ENCODE data around the gene XYLT1.
"Not testable (repeated sequence)": the region's sequence is repeated elsewhere in the genome, so short reads cannot be mapped to it uniquely, and the experiment has no call there.

XYLT1 gene

DNA sequence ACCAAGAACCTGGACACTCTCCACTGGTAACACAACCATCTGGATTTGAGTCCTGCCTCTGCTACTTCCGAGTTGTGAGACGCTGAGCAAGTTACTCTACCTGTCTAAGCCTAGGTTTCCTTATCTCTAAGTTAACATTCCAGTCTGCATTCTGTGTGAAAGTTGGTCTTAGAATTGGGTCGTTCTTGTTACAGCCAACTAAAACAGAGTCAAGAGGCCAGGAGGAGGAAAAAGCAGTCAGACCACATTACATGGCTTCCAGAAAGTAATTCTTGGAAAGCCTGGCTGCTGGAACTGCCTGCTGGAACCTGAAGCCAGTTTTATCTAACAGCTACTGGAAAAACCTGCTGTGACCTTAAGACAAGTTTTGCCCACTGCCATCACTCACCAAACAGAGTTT is 38.4 kb upstream of the XYLT1 start:
- Histone ChIP-seq H3K4me3 (no peak overlapping the region), H3K27ac (no peak overlapping the region)
- no peak for TF ChIP-seq Cebpa-rat (IDR thresholded peaks at IDR 0.05)

DNA sequence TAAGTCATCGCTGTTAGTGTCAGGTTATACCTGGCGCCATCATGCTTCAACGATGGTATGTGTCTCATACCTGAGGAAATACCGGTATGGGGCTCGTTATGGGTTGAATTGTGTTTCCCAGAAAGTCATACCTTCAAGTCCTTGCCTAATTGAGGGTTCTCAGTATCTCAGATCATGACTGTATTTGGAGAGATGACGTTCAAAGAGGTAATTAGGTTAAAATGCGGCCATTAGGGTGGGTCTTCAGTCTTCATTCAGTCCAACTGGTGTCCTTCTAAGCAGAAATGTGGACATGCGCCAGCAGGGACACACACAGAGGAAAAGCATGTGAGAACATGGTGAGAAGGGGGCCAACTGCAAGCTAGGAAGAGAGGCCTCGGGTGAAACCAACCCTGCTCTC is 37.5 kb upstream of the XYLT1 start:
- Histone ChIP-seq H3K9ac (no peak overlapping the region), H3K4me3 (no peak overlapping the region), H4K20me1 (no peaks in the 10 kb centered on the region), H3K36me3 (no peaks in the 10 kb centered on the region), H3K27ac (no peak overlapping the region), H3K4me1 (peaks cover 10 to 19% (median 15%) of the 10 kb centered on the region in 10 experiments), H3K9me3 (replicated peaks in 1 of 11) (peaks cover 18 to 35% (median 24%) of the 10 kb centered on the region in 11 experiments; a peak in 21 of 22 replicates), H3K27me3 (no peaks in the 10 kb centered on the region), H3K4me2 (no peak overlapping the region)
- no peak for TF ChIP-seq Cebpa-rat (IDR thresholded peaks at IDR 0.05)

More for the DNA sequence above, 38.4 kb upstream of the XYLT1 start:
- H3K9me3 ChIP-seq (replicated peaks in 1 of 11), result peaks cover 18 to 32% (median 24%) of the 10 kb centered on the region in 11 experiments; a peak in 21 of 22 replicates
- H3K4me1 ChIP-seq, result peaks cover 10 to 20% (median 15%) of the 10 kb centered on the region in 10 experiments
- no peaks in the 10 kb centered on the region for H3K36me3 ChIP-seq
- H3K4me2 ChIP-seq, result no peak overlapping the region
- H3K9ac ChIP-seq, result no peak overlapping the region
- no peaks in the 10 kb centered on the region for H4K20me1 ChIP-seq
- H3K27me3 ChIP-seq, result no peaks in the 10 kb centered on the region

DNA sequence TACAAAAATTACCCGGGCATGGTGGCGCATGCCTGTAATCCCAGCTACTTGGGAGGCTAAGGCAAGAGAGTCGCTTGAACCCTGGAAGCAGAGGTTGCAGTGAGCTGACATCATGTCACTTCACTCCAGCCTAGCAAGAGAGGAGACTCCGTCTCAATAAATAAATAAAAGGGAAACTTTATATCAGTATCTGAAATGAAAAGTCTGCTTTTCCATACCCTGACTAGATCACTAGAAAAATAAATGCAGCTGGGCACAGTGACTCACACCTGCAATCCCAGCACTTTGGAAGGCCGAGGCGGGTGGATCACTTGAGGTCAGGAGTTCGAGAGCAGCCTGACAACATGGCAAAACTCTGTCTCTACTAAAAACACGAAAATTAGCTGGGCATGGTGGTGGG is 36.8 kb upstream of the XYLT1 start:
- not testable (repeated sequence) for H3K9ac ChIP-seq, H3K36me3 ChIP-seq, H4K20me1 ChIP-seq, H3K27ac ChIP-seq, H3K4me2 ChIP-seq, H3K27me3 ChIP-seq, H3K4me3 ChIP-seq
- peaks cover 3 to 11% (median 8%) of the 10 kb centered on the region in 10 experiments; a peak in 19 of 20 replicates for H3K4me1 ChIP-seq
- H3K9me3 ChIP-seq (replicated peaks in 1 of 11), result peaks cover 18 to 35% (median 24%) of the 10 kb centered on the region in 11 experiments; a peak in 21 of 22 replicates

DNA sequence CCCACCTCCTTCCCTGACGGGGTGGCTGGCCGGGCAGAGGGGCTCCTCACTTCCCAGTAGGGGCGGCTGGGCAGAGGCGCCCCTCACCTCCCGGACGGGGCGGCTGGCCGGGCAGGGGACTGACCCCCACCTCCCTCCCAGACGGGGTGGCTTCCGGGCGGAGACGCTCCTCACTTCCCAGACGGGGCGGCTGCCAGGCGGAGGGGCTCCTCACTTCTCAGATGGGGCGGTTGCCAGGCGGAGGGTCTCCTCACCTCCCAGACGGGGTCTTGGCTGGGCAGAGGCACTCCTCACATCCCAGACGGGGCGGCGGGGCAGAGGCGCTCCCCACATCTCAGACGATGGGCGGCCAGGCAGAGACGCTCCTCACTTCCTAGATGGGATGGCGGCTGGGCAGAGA is 35.1 kb upstream of the XYLT1 start:
- H3K4me2 ChIP-seq, H3K27me3 ChIP-seq, H3K27ac ChIP-seq, H3K9ac ChIP-seq, H3K4me1 ChIP-seq, H3K36me3 ChIP-seq, H4K20me1 ChIP-seq, H3K4me3 ChIP-seq: not testable (repeated sequence)
- peaks cover 18 to 35% (median 24%) of the 10 kb centered on the region in 11 experiments; a peak in 21 of 22 replicates for H3K9me3 ChIP-seq (replicated peaks in 1 of 11)

DNA sequence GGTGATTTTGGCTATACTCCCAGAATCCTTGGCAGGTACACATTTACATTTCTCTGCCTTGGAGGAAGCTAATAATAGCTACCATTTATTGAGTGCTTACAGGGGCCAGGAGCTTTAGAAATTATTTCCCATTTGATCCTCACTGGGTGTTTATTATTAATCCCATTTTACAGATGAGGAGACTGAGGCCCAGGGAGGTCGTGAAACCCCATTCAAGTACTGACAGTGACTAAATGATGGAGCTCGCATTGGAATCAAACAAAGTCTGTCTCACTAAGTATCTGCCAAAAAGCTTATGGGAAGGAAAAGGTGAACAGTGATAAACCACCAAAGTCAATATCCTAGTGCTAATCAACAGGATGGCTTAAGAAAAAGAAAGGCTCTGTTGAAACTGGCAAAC is 33.3 kb upstream of the XYLT1 start:
- H3K27ac ChIP-seq, result no peak overlapping the region
- no peak overlapping the region for H3K4me3 ChIP-seq

DNA sequence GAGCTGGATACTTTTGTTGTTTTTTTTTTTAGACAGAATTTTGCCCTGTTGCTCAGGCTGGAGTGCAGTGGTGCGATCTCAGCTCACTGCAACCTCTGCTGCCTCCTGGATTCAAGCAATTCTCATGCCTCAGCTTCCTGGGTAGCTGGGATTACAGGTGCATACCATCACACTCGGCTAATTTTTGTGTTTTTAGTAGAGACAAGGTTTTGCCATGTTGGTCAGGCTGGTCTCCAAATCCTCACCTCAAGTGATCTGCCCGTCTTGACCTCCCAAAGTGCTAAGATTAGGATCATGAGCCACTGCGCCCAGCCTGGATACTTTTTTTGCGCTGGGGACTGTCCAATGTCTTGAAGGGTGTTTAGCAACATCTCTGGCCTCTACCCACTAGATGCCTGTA is 32.6 kb upstream of the XYLT1 start:
- no peak for TF ChIP-seq Cebpa-rat (IDR thresholded peaks at IDR 0.05)
- H3K4me1 ChIP-seq, result no peaks in the 10 kb centered on the region
- H3K4me3 ChIP-seq, result no peak overlapping the region
- H3K27ac ChIP-seq, result no peak overlapping the region
- H3K36me3 ChIP-seq, result no peaks in the 10 kb centered on the region
- no peak overlapping the region for H3K9ac ChIP-seq
- H4K20me1 ChIP-seq, result no peaks in the 10 kb centered on the region
- H3K9me3 ChIP-seq (replicated peaks in 1 of 11), result peaks cover 6 to 24% (median 12%) of the 10 kb centered on the region in 11 experiments; a peak in 21 of 22 replicates
- H3K4me2 ChIP-seq, result no peak overlapping the region
- no peaks in the 10 kb centered on the region for H3K27me3 ChIP-seq

More for the DNA sequence above, 33.3 kb upstream of the XYLT1 start:
- Histone ChIP-seq H3K36me3 (no peaks in the 10 kb centered on the region), H3K4me1 (no peaks in the 10 kb centered on the region), H4K20me1 (no peaks in the 10 kb centered on the region), H3K27me3 (no peaks in the 10 kb centered on the region), H3K9me3 (replicated peaks in 1 of 11) (peaks cover 14 to 31% (median 19%) of the 10 kb centered on the region in 11 experiments; a peak in 21 of 22 replicates), H3K4me2 (no peak overlapping the region), H3K9ac (no peak overlapping the region)
- TF ChIP-seq Cebpa-rat (IDR thresholded peaks at IDR 0.05), result no peak

DNA sequence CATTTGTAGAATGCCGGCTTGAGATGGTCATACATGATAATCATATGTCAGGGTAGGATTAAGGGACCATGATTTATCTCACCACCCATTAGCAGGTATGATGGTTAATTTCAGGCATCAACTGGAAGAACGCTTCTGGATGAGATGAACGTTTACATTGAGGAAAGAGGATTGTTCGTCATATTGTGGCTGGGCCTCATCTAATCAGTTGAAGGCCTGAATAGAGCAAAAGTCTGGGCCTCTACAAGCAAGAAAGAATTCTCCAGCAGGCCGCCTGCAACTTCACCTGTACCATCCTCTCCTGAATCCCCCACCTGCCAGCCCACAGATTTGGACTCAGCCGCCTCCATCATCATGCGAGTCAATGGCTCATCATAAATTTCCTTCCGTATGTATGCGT is 30.6 kb upstream of the XYLT1 start:
- Histone ChIP-seq H3K4me3 (no peak overlapping the region), H3K9ac (no peak overlapping the region), H3K27ac (no peak overlapping the region), H3K4me2 (no peak overlapping the region), H3K27me3 (no peaks in the 10 kb centered on the region), H3K9me3 (replicated peaks in 1 of 11) (peaks cover 0 to 12% (median 0%) of the 10 kb centered on the region in 11 experiments; a peak in 5 of 22 replicates), H3K4me1 (no peaks in the 10 kb centered on the region), H4K20me1 (no peaks in the 10 kb centered on the region), H3K36me3 (no peaks in the 10 kb centered on the region)
- no peak for TF ChIP-seq Cebpa-rat (IDR thresholded peaks at IDR 0.05)

DNA sequence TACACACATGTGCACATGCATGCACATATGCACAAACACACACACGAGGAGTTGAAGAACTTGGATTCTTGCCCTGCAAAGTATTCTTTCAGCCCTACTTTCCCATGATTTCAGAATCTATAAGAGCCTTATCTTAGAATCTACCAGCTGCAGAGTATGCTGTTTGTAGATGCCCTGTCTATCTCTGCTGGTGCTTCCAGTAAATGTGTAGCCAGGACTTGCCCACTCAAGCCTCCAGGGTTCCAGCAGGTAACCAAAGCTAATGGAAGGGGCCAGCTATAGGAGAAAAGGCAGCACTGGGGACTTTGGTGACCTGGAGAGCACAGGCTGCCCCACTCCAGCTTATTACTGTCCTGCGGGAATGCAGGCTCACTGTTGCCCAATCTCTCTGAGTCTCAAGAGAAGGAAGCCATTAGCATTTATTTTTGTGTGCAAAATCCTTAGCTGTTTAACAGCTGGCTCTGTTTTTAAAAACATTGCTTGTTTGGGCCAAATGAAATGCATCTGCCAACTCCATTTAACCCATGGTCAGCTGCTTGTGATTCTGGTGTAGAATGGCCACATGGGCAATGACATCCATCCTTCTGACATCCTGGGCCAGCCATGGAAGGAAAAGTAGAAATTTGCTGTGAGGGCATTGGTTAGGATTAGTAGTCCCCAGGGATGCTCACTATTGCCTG is 28.6 kb upstream of the XYLT1 start:
- Histone ChIP-seq H3K4me1 (no peaks in the 10 kb centered on the region), H3K9me3 (replicated peaks in 1 of 11) (peaks cover 0 to 5% (median 0%) of the 10 kb centered on the region in 11 experiments; a peak in 4 of 22 replicates), H3K9ac (no peak overlapping the region), H4K20me1 (no peaks in the 10 kb centered on the region), H3K36me3 (no peaks in the 10 kb centered on the region), H3K27ac (no peak overlapping the region), H3K4me2 (no peak overlapping the region), H3K4me3 (no peak overlapping the region), H3K27me3 (no peaks in the 10 kb centered on the region)
- TF ChIP-seq Cebpa-rat (IDR thresholded peaks at IDR 0.05), result no peak

DNA sequence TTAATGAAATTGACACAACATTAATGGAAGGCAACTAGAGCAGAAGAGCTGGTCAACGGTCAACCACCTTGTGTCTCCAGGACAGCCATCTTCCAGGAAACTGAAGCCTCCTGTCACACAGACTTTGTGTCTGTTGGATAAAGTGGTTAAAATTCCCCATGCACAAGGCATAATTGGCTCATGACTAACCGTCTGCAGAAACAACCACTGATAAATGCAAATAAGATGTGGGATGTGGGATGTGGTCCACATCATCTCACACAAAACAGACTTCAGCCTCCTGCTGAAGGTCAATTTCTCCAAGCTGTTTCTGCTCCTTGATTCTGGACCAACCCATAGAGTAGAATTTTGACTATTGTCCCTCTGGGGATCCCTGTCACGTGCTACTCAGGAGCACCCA is 26.9 kb upstream of the XYLT1 start:
- H4K20me1 ChIP-seq, result no peaks in the 10 kb centered on the region
- no peaks in the 10 kb centered on the region for H3K9me3 ChIP-seq (replicated peaks in 1 of 11)
- H3K4me2 ChIP-seq, result no peak overlapping the region
- no peak for TF ChIP-seq Cebpa-rat (IDR thresholded peaks at IDR 0.05)
- H3K27ac ChIP-seq, result no peak overlapping the region
- no peak overlapping the region for H3K4me3 ChIP-seq
- no peaks in the 10 kb centered on the region for H3K27me3 ChIP-seq
- H3K9ac ChIP-seq, result no peak overlapping the region
- no peaks in the 10 kb centered on the region for H3K36me3 ChIP-seq
- H3K4me1 ChIP-seq, result no peaks in the 10 kb centered on the region

DNA sequence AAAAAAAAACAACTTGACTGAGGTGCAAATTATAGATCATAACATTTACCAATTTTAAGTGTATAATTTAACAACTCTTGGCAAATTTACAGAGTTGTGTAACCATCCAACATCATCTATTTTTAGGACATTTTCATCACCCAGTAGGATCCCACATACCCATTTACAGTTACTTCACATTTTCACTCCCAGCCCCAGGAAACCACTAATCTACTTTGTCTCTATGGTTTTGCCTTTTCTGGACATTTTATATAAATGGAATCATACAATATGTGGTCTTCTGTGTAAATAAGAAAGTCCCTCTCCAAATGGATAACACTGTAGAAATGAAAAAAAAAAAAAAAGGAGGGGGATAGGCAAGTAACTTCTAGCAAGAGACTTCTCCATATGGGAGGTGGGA is 26.1 kb upstream of the XYLT1 start:
- Histone ChIP-seq H3K4me1 (no peaks in the 10 kb centered on the region), H3K9ac (no peak overlapping the region), H3K27ac (no peak overlapping the region), H3K36me3 (no peaks in the 10 kb centered on the region), H3K27me3 (no peaks in the 10 kb centered on the region), H3K4me3 (no peak overlapping the region), H4K20me1 (no peaks in the 10 kb centered on the region), H3K9me3 (replicated peaks in 1 of 11) (no peaks in the 10 kb centered on the region), H3K4me2 (no peak overlapping the region)
- TF ChIP-seq Cebpa-rat (IDR thresholded peaks at IDR 0.05), result no peak
